AG08395 (cell line): ENCODE measurements around the gene DNM1.
A peak's percentile ranks its signal among the peaks of the same experiment; 100 is the strongest.
"Not testable (repeated sequence)": the region's sequence is repeated elsewhere in the genome, so short reads cannot be mapped to it uniquely, and the experiment has no call there.

Source experiments
- DNase-seq: peaks from one replicate; pipeline ENCODE4 v3.0.0; 2012; ENCODE audit warnings: mixed read lengths, low spot score

DNM1 gene

GRCh38 chr9:128225770-128226411 is 22.7 kb downstream of the DNM1 start:
- DNase-seq = no peak

- no peak for DNase-seq
Observed at GRCh38 chr9:128226412-128226801, 23.2 kb downstream of the DNM1 start.

GRCh38 chr9:128230897-128231296 is 27.7 kb downstream of the DNM1 start:
- DNase-seq = not testable (repeated sequence)

- peak; percentile 79 for DNase-seq
Observed at GRCh38 chr9:128231638-128232527, 28.7 kb downstream of the DNM1 start.

- no peak for DNase-seq
Observed at GRCh38 chr9:128232528-128233428, 29.6 kb downstream of the DNM1 start.

GRCh38 chr9:128233817-128234406 is 30.7 kb downstream of the DNM1 start:
- no peak for DNase-seq

GRCh38 chr9:128242124-128242523 is 38.9 kb downstream of the DNM1 start:
- DNase-seq = no peak

- DNase-seq = peak; percentile 37
Observed at GRCh38 chr9:128242828-128243214, 39.6 kb downstream of the DNM1 start.

GRCh38 chr9:128243215-128244018 is 40.2 kb downstream of the DNM1 start:
- DNase-seq = peak; percentile 49

- DNase-seq = peak; percentile 18
Observed at GRCh38 chr9:128244091-128244836, 41.1 kb downstream of the DNM1 start.

GRCh38 chr9:128244837-128245231 is 41.7 kb downstream of the DNM1 start:
- DNase-seq = peak; percentile 92

GRCh38 chr9:128245421-128246151 is 42.4 kb downstream of the DNM1 start:
- DNase-seq = peak; percentile 69

- DNase-seq = no peak
Observed at GRCh38 chr9:128246471-128246870, 43.3 kb downstream of the DNM1 start.

GRCh38 chr9:128247226-128247803 is 44.1 kb downstream of the DNM1 start:
- DNase-seq = no peak

- DNase-seq = no peak
Observed at GRCh38 chr9:128249558-128249907, 46.4 kb downstream of the DNM1 start.

- DNase-seq = peak; percentile 74
Observed at GRCh38 chr9:128249908-128250838, 47.0 kb downstream of the DNM1 start.

- DNase-seq = no peak
Observed at GRCh38 chr9:128250839-128251731, 47.9 kb downstream of the DNM1 start.
